HG02852 (cell line): ENCODE results near the gene RNASE13.

Experiments
- ATAC-seq: cut with Tn5 transposase; IDR thresholded peaks from one replicate; pipeline ENCODE4 v1.9.1; 2021; ENCODE audit warnings: mild to moderate bottlenecking, moderate library complexity; ENCODE audit not compliant: unreplicated experiment

Gene RNASE13

GRCh38 chr14:21066882-21067502 lies 32.4 kb upstream of the RNASE13 start:
- ATAC-seq: no peak

GRCh38 chr14:21063479-21063878 lies 28.9 kb upstream of the RNASE13 start:
- ATAC-seq: no peak

- no peak for ATAC-seq
Measured at GRCh38 chr14:21061347-21061668, 26.7 kb upstream of the RNASE13 start.

- ATAC-seq: no peak
Measured at GRCh38 chr14:21060614-21061346, 26.2 kb upstream of the RNASE13 start.

GRCh38 chr14:21059842-21060613 lies 25.4 kb upstream of the RNASE13 start:
- no peak for ATAC-seq

- no peak for ATAC-seq
Measured at GRCh38 chr14:21058903-21059302, 24.3 kb upstream of the RNASE13 start.

GRCh38 chr14:21057803-21058675 lies 23.4 kb upstream of the RNASE13 start, which contains the start of gene RNASE8:
Gene RNASE8 (plus strand): TSS chr14:21057822. CDS start chr14:21057893, 71 bp downstream.
- no peak for ATAC-seq

GRCh38 chr14:21056520-21057163 lies 22.0 kb upstream of the RNASE13 start:
- ATAC-seq: no peak

GRCh38 chr14:21055432-21056117 lies 21.0 kb upstream of the RNASE13 start:
- ATAC-seq: no peak

- ATAC-seq: no peak
Measured at GRCh38 chr14:21054768-21055145, 20.1 kb upstream of the RNASE13 start.

GRCh38 chr14:21054123-21054767 lies 19.6 kb upstream of the RNASE13 start:
- no peak for ATAC-seq

GRCh38 chr14:21053184-21054122 lies 18.8 kb upstream of the RNASE13 start:
- no peak for ATAC-seq

- no peak for ATAC-seq
Measured at GRCh38 chr14:21050597-21050996, 16.0 kb upstream of the RNASE13 start.

- no peak for ATAC-seq
Measured at GRCh38 chr14:21049271-21049673, 14.7 kb upstream of the RNASE13 start.

GRCh38 chr14:21048638-21049037 lies 14.0 kb upstream of the RNASE13 start:
- ATAC-seq: no peak

- ATAC-seq: no peak
Measured at GRCh38 chr14:21047378-21047781, 12.8 kb upstream of the RNASE13 start.

- ATAC-seq: no peak
Measured at GRCh38 chr14:21043974-21044618, 9.5 kb upstream of the RNASE13 start.
